ENCODE data around the gene PPFIA1. TPM values are rescaled to one million over a fixed set of nuclear protein-coding genes. Genes with fewer than 3 reads are reported as not detected.
"Not testable (repeated sequence)": the region's sequence is repeated elsewhere in the genome, so short reads cannot be mapped to it uniquely, and the experiment has no call there.

The PPFIA1 gene
- total RNA-seq, 1 donor, result 37.1 TPM

GRCh38 chr11:70292166-70292565, 21.7 kb downstream of the PPFIA1 start:
- TF ChIP-seq CTCF (IDR thresholded peaks at IDR 0.05; ENCODE audit: insufficient read depth, low read length), result no peak
- no peak for DNase-seq (ENCODE audit: low read depth)
- H3K4me3 ChIP-seq (ENCODE audit: low read depth, low read length), result no peak overlapping the region

- no peak for DNase-seq (ENCODE audit: low read depth)
- no peak overlapping the region for H3K4me3 ChIP-seq (ENCODE audit: low read depth, low read length)
- TF ChIP-seq CTCF (IDR thresholded peaks at IDR 0.05; ENCODE audit: insufficient read depth, low read length), result no peak
Measured at GRCh38 chr11:70292863-70293262, 22.4 kb downstream of the PPFIA1 start.

GRCh38 chr11:70295166-70295565, 24.7 kb downstream of the PPFIA1 start:
- H3K4me3 ChIP-seq (ENCODE audit: low read depth, low read length); DNase-seq (ENCODE audit: low read depth): not testable (repeated sequence)

GRCh38 chr11:70296681-70297080, 26.2 kb downstream of the PPFIA1 start:
- no peak for DNase-seq (ENCODE audit: low read depth)
- no peak overlapping the region for H3K4me3 ChIP-seq (ENCODE audit: low read depth, low read length)
- TF ChIP-seq CTCF (IDR thresholded peaks at IDR 0.05; ENCODE audit: insufficient read depth, low read length), result no peak

GRCh38 chr11:70297341-70297740, 26.9 kb downstream of the PPFIA1 start:
- DNase-seq (ENCODE audit: low read depth), result no peak
- H3K4me3 ChIP-seq (ENCODE audit: low read depth, low read length), result no peak overlapping the region
- no peak for TF ChIP-seq CTCF (IDR thresholded peaks at IDR 0.05; ENCODE audit: insufficient read depth, low read length)

GRCh38 chr11:70298243-70298915, 27.9 kb downstream of the PPFIA1 start:
- peak; percentile 52 for DNase-seq (ENCODE audit: low read depth)
- H3K4me3 ChIP-seq (ENCODE audit: low read depth, low read length), result no peak overlapping the region

GRCh38 chr11:70299636-70300035, 29.1 kb downstream of the PPFIA1 start:
- no peak for DNase-seq (ENCODE audit: low read depth)
- TF ChIP-seq CTCF (IDR thresholded peaks at IDR 0.05; ENCODE audit: insufficient read depth, low read length), result no peak
- no peak overlapping the region for H3K4me3 ChIP-seq (ENCODE audit: low read depth, low read length)

More at GRCh38 chr11:70298243-70298915, 27.9 kb downstream of the PPFIA1 start:
- TF ChIP-seq CTCF (IDR thresholded peaks at IDR 0.05; ENCODE audit: insufficient read depth, low read length), result no peak
